GM18502 (cell line): ENCODE results near the gene WDR27.
"Not testable (repeated sequence)": the region's sequence is repeated elsewhere in the genome, so short reads cannot be mapped to it uniquely, and the experiment has no call there.

Source experiments
- ATAC-seq: cut with Tn5 transposase; IDR thresholded peaks from one replicate; pipeline ENCODE4 v1.9.1; 2021; ENCODE audit warnings: mild to moderate bottlenecking; ENCODE audit not compliant: unreplicated experiment, poor library complexity

WDR27 gene

DNA sequence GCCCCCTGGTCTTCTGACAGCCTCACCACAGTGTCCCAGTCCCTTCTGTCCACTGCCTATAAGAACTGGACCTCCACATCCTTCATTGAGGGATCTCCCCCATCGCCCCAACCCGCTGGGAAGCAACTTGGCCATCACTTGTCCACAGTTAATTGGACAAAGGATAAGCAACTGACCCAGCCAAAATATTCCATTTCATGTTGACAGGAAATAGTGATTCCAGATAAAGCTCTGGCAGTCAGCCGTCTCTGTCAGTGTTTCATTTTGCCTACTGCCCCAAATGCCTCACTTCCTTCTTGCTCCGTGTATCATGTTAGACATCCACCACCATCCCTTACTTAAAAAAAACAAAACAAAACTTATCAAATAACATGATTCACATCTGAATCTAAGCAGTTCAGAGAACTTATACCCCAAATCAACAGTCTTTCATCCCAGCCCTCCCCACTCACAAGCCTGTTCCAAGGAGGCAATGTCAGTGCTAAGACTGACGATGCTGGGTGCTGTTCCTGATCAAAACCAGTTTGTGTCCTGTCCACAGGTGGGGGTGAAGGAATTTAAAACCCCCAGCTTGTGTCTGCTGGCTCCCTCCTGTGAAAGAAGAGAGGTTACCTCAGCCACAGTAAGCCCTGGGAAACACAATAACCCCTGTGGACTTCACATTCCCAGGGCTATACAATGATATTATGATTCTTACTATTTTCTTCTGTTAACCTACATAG lies 162.5 kb downstream of the WDR27 start:
- no peak for ATAC-seq

DNA sequence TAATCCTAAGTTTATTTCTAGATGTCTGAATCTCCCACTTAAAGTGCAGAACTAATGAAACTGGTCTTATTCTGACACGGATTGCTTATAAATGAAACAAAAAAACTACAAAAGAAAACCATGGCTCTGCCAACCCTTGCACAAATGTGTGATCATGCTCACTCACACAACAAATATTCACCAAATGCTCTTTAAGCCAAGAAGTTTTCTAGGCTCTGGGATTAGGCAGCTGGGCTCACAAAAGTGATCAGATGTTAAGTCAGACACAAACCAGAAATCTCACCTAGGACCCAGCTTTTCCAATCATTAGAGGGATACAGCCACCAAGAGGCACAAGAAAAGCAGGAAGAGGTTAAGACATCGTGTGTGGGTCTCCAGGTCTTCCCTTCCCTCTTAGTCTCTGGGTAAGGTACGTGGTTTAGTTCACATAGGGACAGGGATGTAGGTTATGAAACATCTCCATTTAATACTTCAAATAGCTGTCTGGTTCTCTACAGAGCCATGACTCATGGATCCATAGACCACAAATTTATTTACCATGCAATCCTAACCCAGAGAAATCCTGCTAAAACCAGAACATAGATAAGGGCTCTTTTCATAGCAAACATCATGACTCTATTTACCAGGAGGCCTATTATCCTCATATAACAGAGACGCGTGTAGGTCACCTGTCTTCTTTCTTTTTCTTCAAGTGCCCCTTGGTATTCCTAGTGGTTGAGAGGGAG lies 165.2 kb downstream of the WDR27 start:
- no peak for ATAC-seq

DNA sequence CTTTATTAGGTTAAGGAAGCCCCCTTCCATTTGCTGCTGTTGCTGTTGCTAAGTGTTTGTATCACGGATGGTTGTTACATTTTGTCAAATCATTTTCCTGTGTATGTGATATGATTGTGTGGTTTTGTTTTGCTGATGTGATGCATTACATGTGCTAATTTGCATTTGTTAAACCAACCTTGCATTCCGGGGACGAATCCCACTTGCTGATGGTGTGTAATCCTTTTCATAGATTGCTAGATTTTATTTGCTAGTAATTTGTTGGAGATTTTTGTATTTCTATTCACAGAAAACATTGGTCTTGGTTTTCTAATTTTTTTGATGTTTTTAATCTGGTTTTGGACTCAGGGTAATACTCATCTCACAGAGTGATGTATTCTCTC lies 167.8 kb downstream of the WDR27 start:
- ATAC-seq = no peak

GRCh38 chr6:169533301-169534038 lies 168.4 kb downstream of the WDR27 start:
- no peak for ATAC-seq

DNA sequence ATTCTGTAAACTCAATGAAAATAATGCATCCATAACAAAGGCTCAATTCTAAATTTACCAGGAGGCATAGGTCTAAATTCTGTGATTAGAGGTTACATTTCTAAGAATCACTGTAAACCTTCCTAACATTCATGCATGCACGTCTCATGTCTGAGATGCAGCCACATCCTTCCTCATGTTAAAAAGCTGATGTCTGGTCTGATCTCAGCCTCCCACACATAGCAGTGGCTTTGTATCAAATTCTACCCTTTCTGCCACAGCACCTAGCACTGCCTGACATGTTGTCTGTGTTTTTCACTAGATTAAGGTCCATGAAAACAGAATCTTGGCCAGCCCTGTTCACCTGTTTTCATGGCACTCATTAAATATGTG lies 171.1 kb downstream of the WDR27 start:
- ATAC-seq = no peak

- no peak for ATAC-seq
Measured at GRCh38 chr6:169529931-169530751, 171.7 kb downstream of the WDR27 start.

GRCh38 chr6:169528755-169529154 lies 173.1 kb downstream of the WDR27 start:
- no peak for ATAC-seq

GRCh38 chr6:169527306-169527705 lies 174.5 kb downstream of the WDR27 start:
- ATAC-seq = no peak

DNA sequence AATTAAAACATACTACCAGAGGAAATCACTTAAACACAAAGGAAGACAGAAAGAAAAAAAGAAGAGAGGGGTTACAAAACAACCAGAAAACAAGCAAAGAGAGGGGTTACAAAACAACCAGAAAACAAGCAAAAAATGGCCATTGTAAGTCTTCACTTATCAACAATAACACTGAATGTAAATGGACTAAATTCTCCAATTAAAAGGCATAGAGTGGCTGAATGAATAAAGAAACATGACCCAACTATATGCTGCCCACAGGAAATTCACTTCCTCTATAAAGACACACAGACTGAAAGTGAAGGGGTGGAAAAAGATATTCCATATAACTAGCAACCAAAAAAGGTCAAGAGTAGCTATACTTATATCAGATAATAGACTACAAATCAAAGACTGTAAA lies 180.0 kb downstream of the WDR27 start:
- ATAC-seq = no peak

DNA sequence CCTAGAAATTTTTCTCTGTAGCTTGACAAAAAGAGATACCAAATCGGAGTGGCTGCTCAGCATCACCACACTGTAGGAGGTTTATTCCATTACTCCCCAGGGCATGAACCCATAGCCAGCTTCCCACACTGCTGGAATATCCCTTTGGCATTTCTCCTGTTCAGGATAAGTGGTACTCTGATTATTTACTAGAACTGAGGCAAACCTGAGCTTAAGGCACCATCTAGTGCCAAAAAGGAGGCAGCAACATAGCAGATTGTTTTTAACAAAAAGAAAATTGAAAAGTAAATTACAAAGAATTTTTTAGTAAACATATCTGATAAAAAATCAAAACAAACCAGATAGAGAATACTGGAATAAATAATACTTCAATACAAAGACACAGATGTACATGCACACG lies 181.7 kb downstream of the WDR27 start:
- no peak for ATAC-seq

- ATAC-seq = no peak
Measured at GRCh38 chr6:169518451-169518850, 183.4 kb downstream of the WDR27 start.

- ATAC-seq = no peak
Measured at GRCh38 chr6:169513478-169514193, 188.2 kb downstream of the WDR27 start.

GRCh38 chr6:169511785-169512184 lies 190.0 kb downstream of the WDR27 start:
- not testable (repeated sequence) for ATAC-seq

DNA sequence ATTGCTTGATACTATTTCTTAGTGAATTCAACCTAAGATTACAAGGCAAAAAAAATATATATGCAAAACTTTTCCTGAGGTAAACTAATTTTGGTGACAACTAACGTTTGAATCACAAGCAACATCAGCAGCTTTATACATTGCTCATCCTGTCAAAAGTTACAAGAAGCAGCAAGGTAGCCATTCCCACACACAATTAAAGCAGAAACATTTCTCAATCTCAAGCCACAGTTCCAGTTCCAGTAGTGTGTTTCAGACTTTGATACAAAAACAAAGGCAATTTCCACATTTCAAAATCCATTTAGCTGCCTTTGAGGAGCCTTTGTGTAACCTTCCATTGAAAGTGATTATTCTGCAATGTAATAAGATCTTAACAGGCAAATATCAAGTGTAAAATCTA lies 191.0 kb downstream of the WDR27 start:
- ATAC-seq = no peak

DNA sequence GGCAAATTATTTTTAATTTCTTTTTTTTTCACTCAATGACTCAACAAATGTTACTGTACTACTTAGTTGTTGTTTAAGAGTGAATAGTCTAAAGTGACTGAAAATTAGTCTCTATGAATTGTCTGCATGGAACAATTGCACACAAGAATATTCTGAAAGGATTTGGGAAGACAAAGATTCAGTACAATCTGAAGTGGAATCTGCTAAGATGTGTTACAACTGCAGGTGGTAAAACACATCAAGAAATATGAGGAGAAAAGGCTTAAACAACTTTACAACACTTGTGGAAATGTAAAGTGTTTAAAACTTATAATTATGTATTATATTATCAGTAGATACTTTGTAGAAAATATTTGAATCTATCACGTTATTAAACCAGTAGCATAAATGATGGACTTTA lies 193.4 kb downstream of the WDR27 start:
- no peak for ATAC-seq

DNA sequence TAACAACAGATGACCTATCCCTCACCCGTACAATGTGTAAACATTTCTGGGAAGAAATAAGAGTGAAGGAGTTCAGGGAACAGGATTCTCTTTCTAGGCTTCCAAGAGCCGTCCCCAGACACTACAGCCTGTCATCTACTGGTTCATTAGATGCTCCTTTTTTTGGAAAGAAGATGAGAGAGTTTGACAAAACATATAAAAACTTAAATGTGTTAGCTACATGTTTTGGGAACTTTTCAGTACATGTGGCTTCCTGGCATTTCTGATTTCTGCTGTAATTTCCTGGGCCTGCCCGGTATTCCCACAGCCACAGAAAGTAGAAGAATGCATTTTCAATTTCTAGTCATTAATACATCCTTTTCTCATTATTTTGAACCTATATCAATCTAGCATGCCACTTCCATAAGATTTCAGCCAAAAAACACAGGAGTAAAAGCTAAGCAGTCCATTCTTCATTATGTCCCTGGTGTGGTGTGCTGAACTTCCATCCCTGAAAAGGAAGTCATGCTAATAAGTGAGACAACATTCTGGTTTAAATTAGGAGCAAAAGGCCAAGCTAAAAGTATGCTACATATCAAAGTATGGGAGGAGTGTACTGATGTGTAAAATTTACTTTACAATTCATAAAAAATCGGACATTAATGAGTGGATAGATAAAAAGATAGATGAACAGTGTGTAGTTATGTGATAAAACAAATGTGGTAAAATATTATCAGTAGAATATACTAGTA lies 198.2 kb downstream of the WDR27 start:
- no peak for ATAC-seq

DNA sequence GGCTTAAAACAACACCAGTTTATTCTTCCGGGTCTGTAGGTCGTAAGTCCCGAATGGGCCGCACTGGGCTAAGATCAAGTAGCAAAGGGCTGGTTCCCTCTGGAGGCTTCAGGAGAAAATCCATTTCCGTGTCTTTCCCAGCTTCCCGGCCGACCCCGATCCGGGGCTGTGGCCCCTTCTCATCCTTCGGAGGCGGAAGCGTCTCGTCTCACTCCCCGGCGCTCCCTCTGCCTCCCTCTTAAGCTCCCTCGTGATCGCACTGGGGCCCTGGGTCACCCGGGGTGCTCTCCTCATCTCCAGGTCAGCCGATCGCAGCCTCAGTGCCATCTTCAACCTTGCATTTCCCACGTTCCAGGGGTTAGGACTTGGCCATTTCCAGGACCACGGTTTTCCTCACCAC lies 199.4 kb downstream of the WDR27 start:
- no peak for ATAC-seq

DNA sequence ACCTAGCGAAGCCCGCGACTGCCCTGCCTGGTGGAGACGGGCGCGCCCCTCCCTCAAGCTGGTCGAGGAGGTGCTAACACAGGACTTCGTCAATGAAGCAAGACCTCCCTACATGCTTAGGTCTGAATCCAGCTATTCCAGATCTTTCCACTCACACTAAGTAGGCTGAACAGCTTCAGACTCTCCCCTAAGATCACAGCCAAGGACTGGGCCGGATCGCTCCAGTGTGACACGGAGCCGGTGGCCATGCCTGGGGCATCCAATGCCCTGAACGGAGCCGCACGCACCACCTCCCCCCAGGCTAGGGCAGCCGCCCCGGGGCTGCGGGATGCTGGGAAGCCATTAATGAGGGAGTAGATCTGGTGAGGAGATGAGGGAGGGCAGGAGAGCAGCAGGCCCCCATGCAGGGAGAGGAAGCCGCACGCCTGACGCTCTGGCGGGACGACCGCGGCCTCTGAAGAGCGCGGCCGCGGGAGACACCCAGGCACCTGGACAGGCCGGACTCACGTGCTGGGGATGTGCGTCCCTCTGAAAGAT lies 200.0 kb downstream of the WDR27 start:
- no peak for ATAC-seq

DNA sequence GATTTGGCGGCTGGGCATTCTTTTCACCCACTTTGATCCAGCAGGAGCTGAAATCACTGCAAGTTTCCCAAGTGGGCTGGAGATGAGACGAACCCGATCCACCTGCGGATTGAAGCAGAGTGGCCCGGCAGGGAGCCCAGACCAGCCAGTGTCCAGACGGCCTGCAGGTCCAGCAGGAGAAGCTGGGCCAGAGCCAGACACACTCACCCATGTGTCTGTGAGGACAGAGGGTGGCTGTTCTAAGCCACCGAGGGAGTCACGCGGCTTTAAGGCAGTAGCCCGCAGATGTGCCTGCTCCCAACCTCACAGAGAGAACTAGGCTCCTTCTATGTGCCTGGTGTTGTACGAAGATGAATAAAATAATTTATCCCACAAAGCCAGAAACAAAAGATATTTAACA lies 200.7 kb downstream of the WDR27 start:
- no peak for ATAC-seq
